ENCODE results near the gene CCDC28B.

DNA sequence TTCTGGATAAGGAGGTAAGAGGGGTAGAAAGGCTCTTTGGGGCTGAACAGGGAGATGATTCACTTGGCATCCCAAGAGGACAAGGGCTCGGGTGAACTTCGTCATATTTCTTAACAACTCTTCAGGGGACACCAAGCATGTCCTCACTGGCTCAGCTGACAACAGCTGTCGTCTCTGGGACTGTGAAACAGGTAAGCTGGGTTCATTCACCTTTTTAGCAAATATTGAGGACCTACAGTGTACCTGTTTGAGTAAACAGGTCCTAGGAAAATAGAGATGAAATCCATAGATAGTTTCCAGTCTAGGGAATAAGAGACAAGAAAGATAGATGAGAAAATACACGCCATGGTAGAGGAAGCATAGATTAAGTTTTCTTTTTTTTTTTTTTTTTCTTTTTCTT lies 23.9 kb downstream of the CCDC28B start:
- TF ChIP-seq POLR2AphosphoS5 (IDR thresholded peaks at IDR 0.05) = no peak
- TF ChIP-seq, protein P1, sequence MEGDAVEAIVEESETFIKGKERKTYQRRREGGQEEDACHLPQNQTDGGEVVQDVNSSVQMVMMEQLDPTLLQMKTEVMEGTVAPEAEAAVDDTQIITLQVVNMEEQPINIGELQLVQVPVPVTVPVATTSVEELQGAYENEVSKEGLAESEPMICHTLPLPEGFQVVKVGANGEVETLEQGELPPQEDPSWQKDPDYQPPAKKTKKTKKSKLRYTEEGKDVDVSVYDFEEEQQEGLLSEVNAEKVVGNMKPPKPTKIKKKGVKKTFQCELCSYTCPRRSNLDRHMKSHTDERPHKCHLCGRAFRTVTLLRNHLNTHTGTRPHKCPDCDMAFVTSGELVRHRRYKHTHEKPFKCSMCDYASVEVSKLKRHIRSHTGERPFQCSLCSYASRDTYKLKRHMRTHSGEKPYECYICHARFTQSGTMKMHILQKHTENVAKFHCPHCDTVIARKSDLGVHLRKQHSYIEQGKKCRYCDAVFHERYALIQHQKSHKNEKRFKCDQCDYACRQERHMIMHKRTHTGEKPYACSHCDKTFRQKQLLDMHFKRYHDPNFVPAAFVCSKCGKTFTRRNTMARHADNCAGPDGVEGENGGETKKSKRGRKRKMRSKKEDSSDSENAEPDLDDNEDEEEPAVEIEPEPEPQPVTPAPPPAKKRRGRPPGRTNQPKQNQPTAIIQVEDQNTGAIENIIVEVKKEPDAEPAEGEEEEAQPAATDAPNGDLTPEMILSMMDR (IDR thresholded peaks at IDR 0.05) = no peak
- no peak for TF ChIP-seq POLR2A (IDR thresholded peaks at IDR 0.05)
